GM19397 (cell line): ENCODE measurements around the gene IER5.

Source experiments
- ATAC-seq: cut with Tn5 transposase; IDR thresholded peaks from one replicate; pipeline ENCODE4 v1.9.1; 2021; ENCODE audit warnings: mild to moderate bottlenecking, moderate library complexity; ENCODE audit not compliant: unreplicated experiment

Gene IER5

GRCh38 chr1:181095763-181096184 lies 7.3 kb downstream of the IER5 start:
- no peak for ATAC-seq

- ATAC-seq, result no peak
Observed at GRCh38 chr1:181097242-181097641, 8.7 kb downstream of the IER5 start.

- peak; percentile 57 for ATAC-seq
Observed at GRCh38 chr1:181099152-181100014, 10.9 kb downstream of the IER5 start.

GRCh38 chr1:181100015-181100905 lies 11.8 kb downstream of the IER5 start:
- no peak for ATAC-seq

- no peak for ATAC-seq
Observed at GRCh38 chr1:181100934-181101333, 12.4 kb downstream of the IER5 start.

- no peak for ATAC-seq
Observed at GRCh38 chr1:181101581-181102226, 13.2 kb downstream of the IER5 start.

- no peak for ATAC-seq
Observed at GRCh38 chr1:181102841-181103240, 14.3 kb downstream of the IER5 start.

- ATAC-seq, result no peak
Observed at GRCh38 chr1:181103399-181103798, 14.9 kb downstream of the IER5 start.

- ATAC-seq, result no peak
Observed at GRCh38 chr1:181104042-181104789, 15.7 kb downstream of the IER5 start.

- ATAC-seq, result peak; percentile 26
Observed at GRCh38 chr1:181104790-181105133, 16.3 kb downstream of the IER5 start.

- ATAC-seq, result peak; percentile 87
Observed at GRCh38 chr1:181105134-181106021, 16.9 kb downstream of the IER5 start.

GRCh38 chr1:181106022-181106312 lies 17.5 kb downstream of the IER5 start:
- no peak for ATAC-seq

GRCh38 chr1:181106479-181106878 lies 18.0 kb downstream of the IER5 start:
- ATAC-seq, result no peak

- ATAC-seq, result no peak
Observed at GRCh38 chr1:181107711-181108110, 19.2 kb downstream of the IER5 start.

- ATAC-seq, result no peak
Observed at GRCh38 chr1:181108304-181108867, 19.9 kb downstream of the IER5 start.

- ATAC-seq, result no peak
Observed at GRCh38 chr1:181110013-181110412, 21.5 kb downstream of the IER5 start.

- no peak for ATAC-seq
Observed at GRCh38 chr1:181111559-181111958, 23.1 kb downstream of the IER5 start.

GRCh38 chr1:181112071-181112929 lies 23.8 kb downstream of the IER5 start:
- ATAC-seq, result no peak
